Duodenal mucosa (tissue), 2 donors: ENCODE data around the gene HOXA6.

Experiments
- H3K27ac ChIP-seq: one replicate; pipeline ENCODE4 v1.7.0; 2013; ENCODE audit warnings: low read depth, low read length
- H3K27me3 ChIP-seq, 2 donors: one replicate each; pipeline ENCODE4 v1.7.0; 2013; ENCODE audit warnings: low read length in 2 of 2, control low read depth in 1 of 2; ENCODE audit not compliant: insufficient read depth in 2 of 2, control insufficient read depth in 1 of 2
- H3K36me3 ChIP-seq, 2 donors: one replicate each; pipeline ENCODE4 v1.7.0; 2013; ENCODE audit warnings: low read length in 2 of 2, control low read depth in 1 of 2; ENCODE audit not compliant: insufficient read depth in 2 of 2, control insufficient read depth in 1 of 2
- H3K4me1 ChIP-seq, 2 donors: one replicate each; pipeline ENCODE4 v1.7.0; 2013; ENCODE audit warnings: low read length in 2 of 2, control low read depth in 1 of 2; ENCODE audit not compliant: insufficient read depth in 2 of 2, control insufficient read depth in 1 of 2
- H3K4me3 ChIP-seq, 2 donors: one replicate each; pipeline ENCODE4 v1.7.0; 2013; ENCODE audit warnings: low read length in 2 of 2, low read depth in 1 of 2
- H3K9ac ChIP-seq, 2 donors: one replicate each; pipeline ENCODE4 v1.7.0; 2013; ENCODE audit warnings: low read length in 2 of 2, low read depth in 1 of 2
- H3K9me3 ChIP-seq, 2 donors: one replicate each; pipeline ENCODE4 v1.7.0; 2013; ENCODE audit warnings: low read length in 2 of 2, control low read depth in 1 of 2; ENCODE audit not compliant: control insufficient read depth in 1 of 2

Gene HOXA6

DNA sequence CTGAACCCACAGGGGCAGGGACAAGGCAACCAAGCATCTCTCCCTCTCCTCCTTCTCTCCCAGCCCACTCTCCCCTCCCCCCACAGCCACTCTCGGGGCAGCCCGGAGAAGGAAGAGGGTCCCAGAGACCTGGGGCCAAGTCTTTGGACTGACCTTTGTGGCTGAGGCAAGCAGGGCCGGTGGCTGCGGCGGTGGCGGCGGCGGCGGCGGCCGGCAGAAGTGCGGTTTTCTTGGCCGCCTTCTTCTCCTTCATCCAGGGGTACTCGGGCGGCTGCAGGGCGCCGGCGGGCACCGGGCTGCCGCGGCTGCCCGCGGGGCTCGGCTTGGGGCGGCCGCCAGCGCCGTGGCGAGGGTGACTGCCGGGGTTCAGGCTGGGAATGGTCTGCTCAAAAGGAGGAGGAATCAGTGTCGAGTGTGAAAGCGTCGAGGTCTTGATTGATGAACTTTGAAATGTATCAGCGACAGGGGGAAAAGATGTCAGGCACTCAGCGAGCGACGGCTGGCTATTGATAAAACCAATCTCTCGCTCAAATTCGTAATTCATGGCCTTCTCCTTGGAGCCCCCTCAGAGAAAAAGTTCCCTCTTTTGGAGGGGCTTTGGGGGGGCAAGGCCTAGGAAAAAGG, 45.5 kb downstream of the HOXA6 start:
- H3K27me3 ChIP-seq = peaks cover 66 to 81% of the 10 kb centered on the region in 2 donors
- no peaks in the 10 kb centered on the region for H3K9me3 ChIP-seq
- peaks cover 0 to 3% of the 10 kb centered on the region in 2 donors for H3K36me3 ChIP-seq
- H3K4me1 ChIP-seq = peaks cover 16 to 25% of the 10 kb centered on the region in 2 donors
- peak overlapping the region; percentile 45 to 51 for H3K4me3 ChIP-seq
- H3K9ac ChIP-seq = peak overlapping the region; percentile 32 to 51
- H3K27ac ChIP-seq = peak overlapping the region; percentile 64

DNA sequence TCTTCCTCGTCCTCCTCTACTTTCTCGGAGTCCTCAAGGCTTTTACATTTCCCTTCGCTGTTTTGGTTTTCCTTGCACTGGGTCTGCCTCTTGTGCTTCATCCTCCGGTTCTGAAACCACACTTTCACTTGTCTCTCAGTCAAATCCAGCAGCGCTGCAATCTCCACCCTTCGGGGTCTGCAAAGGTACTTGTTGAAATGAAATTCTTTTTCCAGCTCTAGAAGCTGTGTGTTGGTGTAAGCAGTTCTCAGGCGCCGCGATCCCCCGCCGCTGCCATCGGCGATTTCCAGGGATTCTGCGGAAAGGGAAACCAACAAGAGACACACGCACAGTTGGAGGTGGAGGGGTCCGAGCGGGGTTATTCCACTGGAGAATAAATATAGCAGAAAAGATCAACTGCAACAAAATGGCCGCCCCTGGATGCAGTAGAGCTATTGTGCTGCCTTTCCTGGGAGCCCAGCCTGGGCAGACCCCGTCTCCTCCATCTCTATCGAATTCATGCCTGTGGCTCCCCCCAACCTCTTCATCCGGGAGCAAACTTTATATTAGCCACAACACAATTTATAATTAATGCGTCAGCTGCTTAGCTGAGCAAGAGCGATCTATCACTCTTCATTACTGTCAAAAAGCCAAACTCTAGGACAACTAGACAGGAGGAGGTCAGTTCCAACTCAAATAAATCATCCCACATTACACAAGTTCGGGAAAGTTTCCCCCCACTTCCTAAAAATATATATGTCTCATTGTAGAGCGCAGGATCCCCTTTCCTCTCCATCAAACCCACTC, 46.2 kb downstream of the HOXA6 start:
- Histone ChIP-seq H3K27ac (peak overlapping the region; percentile 64), H3K4me3 (peak overlapping the region; percentile 45 to 51), H3K4me1 (peaks cover 23 to 25% of the 10 kb centered on the region in 2 donors), H3K9ac (peak overlapping the region in 1 of 2 donors; percentile 43), H3K27me3 (peaks cover 73 to 83% of the 10 kb centered on the region in 2 donors), H3K9me3 (no peaks in the 10 kb centered on the region), H3K36me3 (peaks cover 0 to 3% of the 10 kb centered on the region in 2 donors)

DNA sequence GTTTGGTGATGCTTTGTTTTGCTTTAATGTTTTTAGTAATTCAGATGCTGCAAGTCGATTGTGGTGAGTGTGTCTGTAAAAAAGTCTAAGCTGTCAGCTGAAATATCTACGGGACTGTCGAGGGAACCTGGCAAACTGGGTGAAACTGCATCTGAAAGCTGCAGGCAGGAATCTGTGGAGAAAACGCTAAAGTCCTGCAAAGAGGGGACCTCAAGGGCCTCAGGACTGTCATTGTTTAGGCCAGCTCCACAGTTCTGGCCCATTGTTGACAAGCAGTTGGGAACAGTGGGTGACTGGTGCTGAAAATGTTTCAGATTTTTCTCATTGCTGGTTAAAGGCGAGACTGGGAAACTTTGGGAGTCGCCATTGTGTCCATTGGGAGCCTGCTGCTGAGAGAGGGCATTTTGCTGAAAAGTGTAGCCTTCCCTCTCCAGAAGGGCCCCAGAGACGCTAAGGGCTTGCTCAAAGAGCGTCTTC, 46.8 kb downstream of the HOXA6 start:
- H3K9ac ChIP-seq = peak overlapping the region in 1 of 2 donors; percentile 25
- peaks cover 74 to 81% of the 10 kb centered on the region in 2 donors for H3K27me3 ChIP-seq
- H3K9me3 ChIP-seq = no peaks in the 10 kb centered on the region
- no peak overlapping the region for H3K27ac ChIP-seq
- H3K4me3 ChIP-seq = peak overlapping the region; percentile 45 to 51
- H3K4me1 ChIP-seq = peaks cover 25% of the 10 kb centered on the region in 2 donors
- H3K36me3 ChIP-seq = peaks cover 0 to 3% of the 10 kb centered on the region in 2 donors

DNA sequence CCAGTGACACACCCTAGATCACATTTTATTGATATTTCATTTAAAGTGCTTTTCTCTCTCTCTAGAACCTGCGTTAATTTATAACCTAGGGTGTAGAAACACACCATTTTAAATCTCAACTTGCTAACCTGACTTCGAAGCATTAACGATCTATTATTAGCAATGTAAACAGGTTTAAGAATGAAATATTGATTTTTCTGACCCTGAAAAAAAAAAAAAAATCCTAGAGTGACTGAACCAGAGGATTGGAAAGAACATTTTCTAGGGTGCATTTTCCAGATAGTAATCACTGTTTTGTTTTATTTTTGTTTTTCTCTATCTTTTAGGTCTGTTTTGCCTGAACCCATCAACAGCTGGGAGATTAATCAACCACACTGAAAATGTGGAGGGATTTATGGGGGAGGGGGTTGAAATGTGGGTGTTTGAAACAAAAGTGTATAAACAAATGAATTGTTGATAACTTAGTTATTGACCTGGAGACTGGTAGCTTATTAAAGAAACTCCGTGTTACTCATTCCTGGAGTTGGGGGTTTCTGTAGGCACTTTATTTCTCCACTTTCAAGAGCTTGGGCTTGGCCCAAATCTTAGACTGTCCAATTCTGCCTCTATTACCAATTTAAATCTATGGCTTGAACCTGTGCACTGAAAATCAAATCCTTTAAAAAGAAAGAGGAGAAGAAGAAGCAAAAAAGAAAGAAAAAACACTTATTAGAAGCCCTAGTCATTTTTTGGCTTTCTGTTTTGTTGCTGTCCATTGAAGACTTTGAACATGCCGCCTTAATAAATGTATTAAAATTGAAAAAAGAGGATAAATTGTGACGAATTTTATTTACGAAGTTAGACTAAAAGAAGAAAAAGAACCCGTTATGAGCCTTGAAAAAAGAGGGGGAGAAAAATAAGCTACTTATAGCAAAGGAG, 47.9 kb downstream of the HOXA6 start:
- Histone ChIP-seq H3K27me3 (peaks cover 80 to 85% of the 10 kb centered on the region in 2 donors), H3K36me3 (peaks cover 0 to 3% of the 10 kb centered on the region in 2 donors), H3K27ac (no peak overlapping the region), H3K9me3 (no peaks in the 10 kb centered on the region), H3K4me3 (peak overlapping the region; percentile 78 to 87), H3K9ac (peak overlapping the region; percentile 32 to 71), H3K4me1 (peaks cover 25 to 33% of the 10 kb centered on the region in 2 donors)

DNA sequence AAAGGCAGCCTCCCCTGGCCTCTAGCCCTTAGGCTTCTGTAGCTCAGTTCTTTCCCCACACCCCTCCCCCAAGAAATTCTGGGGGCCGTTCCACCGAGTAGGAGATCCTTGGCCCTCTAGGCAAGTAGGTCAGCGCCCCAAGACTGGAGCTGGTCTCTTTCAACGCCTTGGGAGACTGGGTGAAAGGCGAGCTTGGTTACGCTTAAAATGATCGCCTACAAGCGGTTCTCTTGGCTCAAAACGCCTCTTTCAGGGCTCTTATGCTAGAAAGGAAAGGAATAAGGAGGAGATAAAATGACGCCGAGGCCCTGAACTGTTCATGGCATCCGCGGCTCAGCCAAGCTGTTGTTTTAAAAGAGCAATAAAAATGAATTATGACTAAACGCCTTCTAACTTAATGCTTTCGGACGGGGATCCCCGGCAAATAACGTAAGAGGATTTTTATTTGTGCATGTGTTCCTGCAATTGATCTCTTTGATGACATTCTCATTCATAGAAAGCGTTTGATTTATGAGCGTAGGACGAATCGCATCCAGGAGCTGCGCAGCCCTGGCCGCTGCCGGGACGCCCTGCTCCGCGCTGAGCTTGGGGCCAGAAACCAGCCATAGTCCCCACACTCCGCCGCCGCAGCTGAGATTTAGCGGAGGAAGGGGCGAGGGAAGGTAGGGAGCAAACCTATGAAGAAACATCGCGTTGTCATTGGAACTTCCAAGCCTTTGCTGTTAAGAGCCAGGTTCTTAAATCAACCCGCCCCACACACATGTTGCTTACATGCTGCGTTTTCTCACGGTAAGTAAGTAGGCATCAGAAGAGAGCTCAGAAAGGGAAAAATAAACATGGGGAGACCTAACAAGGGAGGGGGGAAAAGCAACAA, 48.8 kb downstream of the HOXA6 start:
- H3K9ac ChIP-seq = peak overlapping the region; percentile 63 to 71
- peaks cover 0 to 3% of the 10 kb centered on the region in 2 donors for H3K36me3 ChIP-seq
- H3K4me3 ChIP-seq = peak overlapping the region; percentile 78 to 87
- peaks cover 81 to 86% of the 10 kb centered on the region in 2 donors for H3K27me3 ChIP-seq
- peaks cover 25 to 35% of the 10 kb centered on the region in 2 donors for H3K4me1 ChIP-seq
- no peaks in the 10 kb centered on the region for H3K9me3 ChIP-seq
- H3K27ac ChIP-seq = peak overlapping the region; percentile 74

DNA sequence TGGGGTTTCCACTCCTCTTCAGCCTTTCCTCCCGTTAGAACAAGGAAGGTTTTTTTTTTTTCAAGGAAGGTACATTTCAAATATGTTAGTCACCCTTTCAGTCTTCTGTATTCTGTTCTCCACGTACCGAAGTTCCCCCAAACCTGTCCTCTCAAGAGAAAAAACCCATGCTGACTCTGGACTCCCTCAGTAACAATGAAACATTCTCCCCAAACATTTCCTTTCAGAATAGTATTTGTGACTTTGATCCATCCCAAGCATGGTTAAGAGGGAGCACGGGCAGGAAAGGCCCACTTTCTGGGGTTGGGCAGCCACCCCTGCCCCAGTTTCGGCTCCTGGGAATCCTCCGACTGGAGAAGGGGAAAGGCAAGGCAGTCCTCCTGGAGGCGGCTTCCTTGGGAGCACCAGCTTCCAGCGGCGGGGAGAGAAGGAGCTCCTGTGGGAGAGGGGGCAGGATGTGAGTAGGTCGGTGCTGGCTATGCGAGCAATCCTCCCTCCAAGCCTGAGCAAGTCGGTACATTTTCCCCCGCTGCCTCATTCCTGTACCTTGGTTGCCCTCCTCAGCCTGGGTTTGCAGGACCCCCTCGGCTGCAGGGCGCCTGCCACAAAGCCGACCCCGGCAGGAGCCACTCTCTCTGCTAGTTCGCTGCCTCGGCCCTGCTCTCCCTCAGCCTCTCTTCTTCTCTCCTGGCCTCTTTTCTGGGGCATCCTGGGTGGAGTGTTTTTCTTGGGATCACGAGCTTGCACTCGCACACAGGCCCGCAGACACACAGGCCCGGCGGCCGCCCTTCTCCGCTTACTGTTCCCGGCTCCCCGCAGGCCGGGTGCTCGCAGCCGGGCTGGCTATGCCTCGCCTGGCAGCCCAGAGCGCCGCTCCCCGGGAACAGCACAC, 49.6 kb downstream of the HOXA6 start:
- Histone ChIP-seq H3K4me3 (peak overlapping the region; percentile 78 to 87), H3K27me3 (peaks cover 72 to 86% of the 10 kb centered on the region in 2 donors), H3K4me1 (peaks cover 25 to 35% of the 10 kb centered on the region in 2 donors), H3K27ac (peak overlapping the region; percentile 74), H3K9me3 (no peaks in the 10 kb centered on the region), H3K36me3 (peaks cover 0 to 3% of the 10 kb centered on the region in 2 donors), H3K9ac (peak overlapping the region; percentile 71 to 84)

DNA sequence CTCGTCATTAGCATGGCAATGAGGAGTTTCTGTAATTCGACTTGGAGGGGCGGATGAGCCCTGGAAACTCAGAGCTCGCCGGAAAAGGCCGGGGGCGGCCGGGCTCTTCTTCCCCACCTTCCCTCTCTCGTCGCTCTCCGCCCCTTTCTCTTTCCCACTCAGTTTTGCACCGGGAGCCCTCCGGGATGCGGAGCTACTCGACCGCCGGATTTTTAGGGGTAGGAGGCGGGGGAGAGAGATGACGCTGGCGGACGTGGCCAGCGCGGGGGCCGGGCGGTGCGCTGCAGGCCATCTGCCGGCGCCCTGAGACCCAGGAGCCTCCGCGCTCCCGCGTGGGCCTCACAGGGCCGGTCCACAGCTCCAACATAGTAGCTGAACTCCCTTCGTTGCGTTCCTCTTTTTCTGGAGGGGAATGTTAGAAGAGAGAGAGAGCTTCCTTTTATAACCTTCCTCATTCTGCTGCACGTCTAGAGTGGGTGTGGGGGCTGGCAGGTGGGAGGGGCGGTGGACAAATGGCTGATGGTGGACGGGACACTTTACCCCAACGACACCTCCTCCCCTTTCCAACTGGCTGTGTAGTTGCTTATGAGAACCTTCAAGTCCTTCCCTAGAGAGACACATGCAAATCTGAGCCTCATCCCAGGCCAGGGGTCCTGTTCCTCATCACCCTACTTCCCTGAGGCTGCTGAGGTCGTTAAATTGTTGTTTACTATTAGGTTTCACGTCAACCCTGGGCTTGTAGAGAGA, 50.6 kb downstream of the HOXA6 start:
- Histone ChIP-seq H3K27ac (peak overlapping the region; percentile 85), H3K4me3 (peak overlapping the region; percentile 78 to 87), H3K27me3 (peaks cover 68 to 82% of the 10 kb centered on the region in 2 donors), H3K36me3 (peaks cover 0 to 3% of the 10 kb centered on the region in 2 donors), H3K4me1 (peaks cover 17 to 35% of the 10 kb centered on the region in 2 donors), H3K9me3 (no peaks in the 10 kb centered on the region), H3K9ac (peak overlapping the region; percentile 71 to 84)
